Measurements from ENCODE around the gene ATP6AP1. TPM values are rescaled to one million over a fixed set of nuclear protein-coding genes. Genes with fewer than 3 reads are reported as not detected.

ATP6AP1 gene
- total RNA-seq, 1 experiment from 2014 or later = 48.9 TPM

DNA sequence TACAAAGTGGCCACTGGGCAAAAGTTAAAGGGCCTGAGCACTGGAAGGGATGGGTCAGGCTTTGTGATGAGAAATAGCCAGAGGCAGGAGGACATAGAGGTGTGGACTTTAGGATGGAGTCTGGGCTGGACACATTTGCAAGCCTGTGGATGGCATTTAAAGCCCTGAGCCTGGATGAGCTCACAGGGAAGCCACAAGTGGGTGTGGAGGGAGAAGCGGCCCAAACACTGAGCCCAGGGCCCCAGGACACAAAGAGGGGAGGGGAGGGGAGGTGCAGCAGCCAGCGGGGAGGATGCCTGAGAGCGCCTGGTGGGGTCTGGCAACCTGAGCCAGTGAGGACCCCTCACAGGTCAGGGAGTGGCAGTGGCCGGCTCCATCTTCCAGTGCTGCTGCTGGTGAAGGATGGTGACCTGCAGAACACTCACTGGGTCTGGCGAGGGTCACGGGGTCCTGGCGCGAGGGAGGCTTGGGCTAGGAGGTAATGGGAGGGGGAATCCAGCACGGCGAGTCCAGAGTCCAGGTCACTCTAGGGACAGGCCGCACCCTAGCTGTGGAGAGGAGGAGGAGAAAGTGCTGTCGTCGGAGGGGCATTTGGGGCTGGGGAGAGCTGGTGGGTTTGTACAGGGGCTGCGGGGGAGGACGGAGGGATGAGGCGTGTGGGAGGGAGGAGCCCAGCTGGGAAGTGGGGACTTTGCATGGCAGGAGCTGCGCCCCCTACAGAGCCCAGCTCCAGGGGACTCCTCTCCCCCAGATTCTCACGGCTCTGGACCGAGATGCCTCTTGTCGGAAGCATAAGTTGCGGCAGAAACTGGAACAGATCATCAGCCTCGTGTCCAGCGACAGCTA is 43.6 kb downstream of the ATP6AP1 start:
- no peak for DNase-seq (ENCODE audit: low read depth)

DNA sequence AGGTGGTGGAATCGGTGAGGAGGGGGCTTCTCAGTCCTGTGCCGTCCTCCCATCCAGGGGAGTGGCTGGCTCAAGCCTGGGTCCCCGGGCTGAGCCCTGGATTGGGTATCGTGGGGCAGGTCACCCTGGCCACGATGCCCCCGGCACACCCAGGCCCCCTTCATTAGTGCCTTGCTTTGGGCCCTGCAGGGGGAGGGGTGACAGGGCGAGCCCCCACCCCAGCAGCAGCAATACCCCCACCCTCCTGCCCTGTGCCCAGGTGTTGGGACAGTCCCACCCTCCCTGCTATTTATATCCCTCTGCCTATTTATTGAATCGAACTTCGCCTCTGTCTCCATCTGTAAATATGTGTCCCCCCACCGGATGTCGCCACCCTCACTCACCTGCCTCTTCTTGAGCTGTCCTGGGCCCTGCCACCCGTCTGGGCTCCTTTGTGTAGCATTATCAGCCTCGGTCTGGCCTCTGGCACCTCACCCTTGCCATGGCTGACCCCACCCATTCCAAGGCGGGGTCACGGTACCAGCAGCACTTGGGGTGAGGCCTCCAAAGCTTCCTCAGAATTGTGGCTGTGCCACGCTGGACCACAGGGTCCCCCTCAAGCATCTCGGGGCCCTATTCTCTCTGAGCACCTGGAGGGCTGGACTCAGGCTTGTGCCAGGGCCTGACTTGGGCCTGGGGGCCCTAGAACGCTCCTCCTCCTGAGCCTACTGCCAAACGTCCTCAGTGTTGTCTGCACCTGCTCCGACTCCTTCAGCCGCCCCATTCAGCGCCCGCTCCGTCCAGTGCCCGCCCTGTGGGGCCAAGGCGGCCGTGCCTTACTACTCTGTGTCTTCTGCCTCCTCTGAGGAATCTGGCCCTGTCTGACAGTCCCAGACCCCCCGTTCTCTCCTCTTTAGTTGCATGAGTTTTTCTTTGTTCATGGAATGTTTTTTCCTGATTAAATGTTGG is 44.5 kb downstream of the ATP6AP1 start:
- no peak for DNase-seq (ENCODE audit: low read depth)

DNA sequence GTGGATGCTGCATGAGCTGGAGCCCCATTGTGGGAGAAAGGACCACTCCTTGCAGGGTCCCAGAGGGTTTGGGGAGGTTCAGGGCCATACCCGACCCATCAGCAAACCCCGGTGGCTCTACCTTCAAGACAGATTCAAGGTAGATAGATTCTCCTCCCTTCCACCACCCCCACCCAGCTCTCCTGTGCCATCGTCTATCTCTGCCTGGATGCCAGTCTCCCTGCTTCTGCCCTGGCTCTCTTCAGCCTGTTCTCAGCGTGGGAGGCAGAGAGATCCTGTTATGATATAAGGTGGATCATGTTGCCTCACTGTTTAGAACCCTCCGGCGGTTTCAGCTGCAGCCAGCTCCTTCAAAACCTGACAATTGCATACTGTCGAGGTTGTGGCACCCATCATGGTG is 45.2 kb downstream of the ATP6AP1 start:
- no peak for DNase-seq (ENCODE audit: low read depth)

DNA sequence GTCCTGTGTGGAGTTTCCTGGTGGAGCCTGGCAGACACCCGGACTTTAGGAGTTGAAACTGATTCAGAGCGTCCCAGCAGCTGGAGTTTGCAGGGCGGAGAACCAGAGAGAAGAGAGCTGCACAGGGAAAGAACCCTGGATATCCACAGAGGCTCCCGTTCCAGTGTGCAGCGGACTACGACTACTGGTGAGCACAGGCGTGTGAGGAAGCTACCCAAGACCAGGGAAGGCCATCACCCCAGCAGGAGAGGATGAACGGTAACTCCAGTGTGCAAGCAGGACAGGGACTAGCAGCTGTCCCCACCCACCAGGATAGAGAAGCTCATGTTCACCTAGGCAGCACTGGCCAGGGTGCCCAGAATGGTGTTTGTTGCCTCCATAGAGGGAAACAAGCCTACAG is 48.3 kb downstream of the ATP6AP1 start:
- DNase-seq (ENCODE audit: low read depth) = no peak

DNA sequence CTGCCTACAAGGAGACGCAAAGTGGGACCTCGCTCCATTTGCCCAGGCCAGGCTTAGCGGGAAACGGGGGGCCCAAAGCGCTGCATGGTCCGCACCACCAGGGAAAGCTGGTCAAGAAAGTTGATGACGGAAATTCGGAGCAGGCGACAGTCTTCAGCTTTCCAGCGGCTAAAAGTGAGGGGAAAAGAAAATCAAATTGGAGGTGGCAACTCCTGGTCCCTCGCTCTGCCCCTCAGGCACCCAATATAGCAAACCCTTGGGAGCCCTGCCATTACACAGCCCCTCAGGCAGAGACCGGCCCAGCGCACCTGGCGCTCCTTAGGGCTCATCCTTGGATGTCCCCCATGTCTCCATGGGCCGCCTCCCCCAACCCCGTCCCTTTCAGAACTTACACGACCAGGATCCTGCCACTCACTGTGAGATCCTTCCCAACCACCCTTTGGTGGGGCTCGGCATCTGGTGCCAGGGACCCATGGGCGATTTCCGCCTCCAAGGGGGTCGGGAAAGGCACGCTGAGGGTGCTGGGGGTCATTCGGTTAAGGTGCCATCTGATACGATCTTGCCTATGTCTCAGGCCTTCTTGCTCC is 49.5 kb downstream of the ATP6AP1 start:
- no peak for DNase-seq (ENCODE audit: low read depth)

DNA sequence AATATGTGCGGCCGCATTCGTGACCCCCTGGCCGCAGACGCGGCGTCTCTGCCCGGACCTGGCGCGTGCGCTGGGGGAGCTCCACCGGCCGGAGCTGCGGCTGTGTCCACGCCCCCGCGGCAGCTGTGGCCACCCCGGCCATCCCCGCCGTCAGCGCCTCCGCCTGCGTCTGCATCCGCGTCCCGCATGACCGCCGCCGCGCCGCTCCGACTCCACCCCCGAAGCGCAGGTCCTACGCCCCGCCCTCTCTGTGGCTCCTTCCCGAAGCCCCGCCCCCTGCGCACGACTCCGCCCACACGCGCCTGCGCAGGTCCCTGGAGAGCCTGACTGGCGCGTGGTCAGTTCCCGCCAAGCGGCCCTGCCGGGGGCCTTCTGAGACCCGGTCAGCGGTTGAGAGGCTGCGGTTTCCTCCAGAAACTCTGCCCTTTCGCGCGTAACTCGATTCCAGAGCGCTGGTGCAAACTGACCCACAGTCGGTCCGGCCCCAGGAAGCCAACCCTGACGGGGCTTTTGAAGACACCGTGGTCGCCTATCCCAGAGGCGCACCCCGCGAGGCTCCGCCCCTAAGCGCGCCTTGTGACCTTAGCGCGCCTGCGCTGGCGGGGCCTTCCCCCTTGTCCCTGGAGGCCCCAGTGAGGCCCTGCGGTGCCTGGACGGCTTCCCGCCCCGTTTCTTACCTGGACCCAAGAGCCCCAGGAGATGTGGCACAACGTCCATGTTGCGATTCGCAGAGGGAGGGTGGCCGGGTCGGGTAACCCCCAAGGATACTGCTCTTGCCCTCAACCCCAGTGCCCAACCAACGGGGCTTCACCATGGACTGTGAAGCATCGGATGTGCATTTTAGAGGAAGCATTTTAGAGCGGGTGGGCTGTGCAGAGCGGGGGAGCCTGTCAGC is 50.5 kb downstream of the ATP6AP1 start, which contains the start of gene LAGE3:
Gene LAGE3 (minus strand): TSS at position 554 of the 895 bp plus-strand sequence. CDS start 366 bp downstream, at position 188.
- peak; percentile 82 for DNase-seq (ENCODE audit: low read depth)

DNA sequence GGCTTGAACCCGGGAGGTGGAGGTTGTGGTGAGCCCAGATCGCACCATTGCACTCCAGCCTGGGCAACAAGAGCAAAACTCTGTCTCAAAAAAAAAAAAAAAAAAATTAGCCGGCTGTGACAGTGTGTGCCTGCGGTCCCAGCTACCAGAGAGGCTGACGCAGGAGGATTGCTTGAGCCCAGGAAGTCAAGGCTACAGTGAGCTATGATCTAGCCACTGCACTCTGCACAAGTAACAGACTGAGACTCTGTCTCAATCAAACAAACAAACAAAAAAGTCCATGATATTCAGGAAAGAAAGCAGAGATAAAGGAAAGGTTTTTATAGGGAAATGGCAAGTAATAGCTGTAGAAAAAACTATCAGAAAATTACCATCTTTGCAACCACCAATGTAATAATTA is 52.7 kb downstream of the ATP6AP1 start:
- DNase-seq (ENCODE audit: low read depth) = no peak

DNA sequence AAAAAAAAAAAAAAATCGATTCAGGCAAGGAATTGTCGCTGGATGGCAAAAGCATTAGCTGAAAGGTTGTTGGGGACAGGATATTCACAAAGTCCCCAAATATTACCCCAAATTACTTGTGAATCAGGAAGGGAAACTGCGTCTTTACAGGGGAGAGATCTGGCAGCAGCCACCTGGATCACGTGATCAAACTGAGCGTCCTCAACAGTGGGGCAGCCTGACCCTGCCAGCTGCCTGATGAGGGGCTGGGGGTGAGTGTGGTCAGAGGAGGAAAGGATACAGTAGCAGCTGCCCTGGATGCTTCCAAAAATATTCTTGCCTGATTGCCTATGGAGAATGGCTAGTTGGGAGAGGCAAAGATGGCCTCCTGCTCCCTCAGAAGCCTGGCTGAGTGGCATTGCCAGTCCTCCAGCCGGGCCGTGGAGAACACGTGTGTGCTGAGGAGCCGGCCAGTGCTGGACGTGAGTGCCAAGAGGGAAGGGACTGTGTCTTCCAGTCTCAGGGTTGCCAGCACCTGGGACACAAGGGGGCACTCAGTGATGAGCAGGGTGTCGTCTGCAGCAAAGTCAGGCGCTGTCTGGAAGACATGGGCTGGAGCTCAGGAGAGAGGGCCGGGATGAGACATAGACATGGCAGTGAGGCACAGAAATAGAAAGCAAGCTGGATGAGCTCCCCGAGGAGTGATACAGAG is 53.6 kb downstream of the ATP6AP1 start:
- no peak for DNase-seq (ENCODE audit: low read depth)

DNA sequence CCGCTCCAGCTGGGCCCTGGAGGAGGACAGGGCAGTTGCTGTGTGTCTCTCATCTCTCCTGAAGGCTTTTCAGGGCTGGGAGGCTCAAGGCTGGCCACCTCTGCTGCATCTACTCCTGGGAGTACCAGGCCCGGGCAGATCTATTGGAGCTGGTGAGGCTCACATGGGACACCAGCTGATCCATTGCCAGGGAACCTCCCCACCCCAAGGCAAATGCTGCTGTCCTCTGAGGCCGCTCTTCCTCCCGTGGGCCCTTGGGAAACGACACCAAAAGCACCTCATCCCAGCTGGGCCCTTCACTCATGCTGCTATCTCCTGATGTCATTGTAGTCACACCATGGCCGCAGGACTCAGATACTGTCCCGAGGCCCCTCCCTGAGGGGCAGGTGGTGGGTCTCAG is 54.3 kb downstream of the ATP6AP1 start:
- no peak for DNase-seq (ENCODE audit: low read depth)

DNA sequence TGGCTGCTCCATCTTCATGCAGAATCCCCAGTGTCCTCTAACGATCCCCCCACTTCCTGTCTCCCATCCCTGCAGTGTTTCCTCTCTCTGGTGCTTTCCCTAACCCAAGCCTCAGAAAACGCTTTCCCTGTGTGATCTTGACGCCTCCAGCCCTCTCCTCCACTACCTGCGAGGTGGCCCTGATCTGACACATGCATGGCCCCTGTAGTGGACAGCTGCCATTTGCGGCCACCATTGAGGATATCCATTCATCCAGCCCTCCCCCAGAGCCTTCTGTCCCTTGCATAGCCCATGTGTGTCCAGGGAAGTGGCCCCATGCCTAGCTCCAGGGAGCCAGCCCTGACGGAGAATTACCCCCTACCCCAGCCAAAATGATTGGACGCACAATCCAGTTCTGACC is 54.8 kb downstream of the ATP6AP1 start:
- DNase-seq (ENCODE audit: low read depth) = no peak

DNA sequence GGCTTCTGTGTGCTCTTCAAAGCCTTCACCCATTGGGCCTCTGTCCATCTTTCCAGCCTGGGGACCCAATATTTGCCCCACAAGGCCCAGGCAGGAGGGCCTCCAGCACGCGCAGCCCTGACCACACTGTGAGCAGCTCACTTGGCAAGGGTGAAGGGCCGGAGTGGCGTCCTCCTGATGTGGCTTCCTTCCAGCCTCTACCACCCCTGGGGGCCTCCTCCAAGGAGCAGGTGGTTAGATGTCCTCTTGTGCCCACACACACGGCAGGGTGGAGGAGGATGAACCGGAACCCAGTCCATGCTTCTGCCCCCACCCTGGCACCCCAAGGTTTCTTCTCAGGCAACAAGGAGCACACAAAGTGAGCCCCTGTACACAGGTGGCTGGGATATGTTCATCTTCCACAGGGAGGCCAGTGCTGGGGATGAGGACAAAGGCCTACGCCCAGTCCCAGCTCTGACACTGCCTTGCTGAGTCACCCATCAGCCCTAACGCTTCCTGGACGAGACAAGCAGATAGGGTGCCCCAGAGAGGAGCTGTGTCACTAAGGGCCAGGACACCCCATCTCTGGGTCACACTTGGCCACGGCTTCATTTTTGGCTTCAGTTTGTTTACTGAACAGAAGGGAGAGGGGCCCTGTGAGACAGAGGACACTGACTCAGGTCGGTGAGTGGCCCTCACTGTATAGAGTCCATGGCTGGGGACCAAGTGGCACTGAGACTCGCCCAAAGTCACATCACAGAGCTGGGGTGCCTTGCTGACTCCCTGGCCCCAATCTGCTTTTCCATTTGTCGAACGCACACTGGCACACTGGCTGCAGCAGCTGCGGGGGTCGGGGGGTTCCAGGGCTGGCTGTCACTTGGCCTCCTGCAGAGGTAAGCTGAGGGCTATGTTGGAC is 56.0 kb downstream of the ATP6AP1 start:
- DNase-seq (ENCODE audit: low read depth) = no peak

DNA sequence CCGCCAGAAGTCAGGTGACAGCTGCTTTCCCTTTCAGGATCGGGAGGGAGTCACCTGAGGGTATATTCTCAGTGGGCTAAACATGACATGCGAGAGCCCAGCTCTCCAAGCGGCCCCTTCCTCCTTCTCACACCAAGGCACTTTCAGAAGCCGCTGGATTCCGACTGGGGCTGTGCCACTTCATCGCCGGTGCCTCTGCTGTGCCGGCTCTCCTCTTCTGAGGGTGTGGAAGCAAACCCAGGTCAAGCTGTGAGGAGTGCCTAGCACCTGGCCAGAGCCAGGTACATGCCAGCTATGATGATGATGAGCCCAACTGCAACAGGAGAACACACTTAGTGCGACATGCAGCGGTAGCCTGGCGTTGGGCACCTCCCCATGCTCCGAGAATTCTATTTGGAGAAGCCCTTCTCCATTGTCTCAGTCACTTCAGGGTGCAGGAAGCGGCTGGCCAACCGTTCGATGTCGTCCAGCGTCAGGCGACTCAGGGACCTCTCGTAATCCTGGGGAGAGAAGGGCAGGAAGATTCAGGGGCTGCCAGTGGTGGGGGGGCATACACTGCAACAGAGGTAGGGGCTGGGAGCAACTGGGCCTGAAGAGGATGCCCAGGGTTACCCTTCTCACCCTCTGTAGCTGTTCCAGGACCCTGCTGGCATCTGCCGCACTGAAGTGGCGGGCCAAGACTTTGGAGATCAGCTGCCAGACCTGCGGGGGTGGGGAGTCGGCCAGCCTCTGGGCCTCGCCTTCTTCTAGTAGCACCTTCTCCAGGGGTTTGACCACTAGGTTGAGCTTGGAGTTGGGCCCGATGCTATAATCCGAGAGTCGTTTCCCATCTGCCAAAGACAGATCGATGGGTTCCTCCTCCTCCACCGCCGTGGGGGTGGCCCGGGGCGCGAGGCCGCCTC is 56.9 kb downstream of the ATP6AP1 start:
- DNase-seq (ENCODE audit: low read depth) = no peak

DNA sequence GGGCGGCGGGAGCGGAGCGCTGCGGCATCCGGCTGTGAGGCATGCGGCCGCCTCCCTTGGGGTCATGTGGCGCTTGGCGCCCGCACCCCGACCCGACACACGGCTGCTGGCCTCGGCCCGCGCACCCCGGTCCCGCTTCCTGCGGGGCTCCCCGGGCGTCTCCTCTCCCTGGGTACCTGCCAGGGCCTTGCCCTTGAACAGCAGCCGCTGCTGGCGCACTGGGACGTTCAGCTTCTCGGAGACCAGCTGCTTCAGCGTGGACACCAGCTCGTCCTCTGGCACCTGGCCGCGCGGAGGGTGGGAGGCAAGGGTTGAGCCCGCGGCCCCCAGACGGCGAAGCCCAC is 57.5 kb downstream of the ATP6AP1 start:
- no peak for DNase-seq (ENCODE audit: low read depth)

Other genes starting within 250 kb of the ATP6AP1 start
- gene OPN1MW, start 246.1 kb upstream of the ATP6AP1 start, total RNA-seq (2014; rRNA removed) = not detected in 2 replicates
- gene OPN1MW2, start 208.9 kb upstream of the ATP6AP1 start, total RNA-seq (2014; rRNA removed) = not detected in 2 replicates
- not detected in 2 replicates for gene OPN1MW3, start 171.1 kb upstream of the ATP6AP1 start, total RNA-seq (2014; rRNA removed)
- gene TEX28, start 133.6 kb upstream of the ATP6AP1 start, total RNA-seq (2014; rRNA removed) = not detected in 2 replicates
- gene TKTL1, start 132.9 kb upstream of the ATP6AP1 start, total RNA-seq (2014; rRNA removed) = not detected in 2 replicates
- gene FLNA, start 54.0 kb upstream of the ATP6AP1 start, total RNA-seq (2014; rRNA removed) = 1,374 and 1,654 TPM in 2 replicates
- 67.0 and 77.3 TPM in 2 replicates for gene EMD, start 49.4 kb upstream of the ATP6AP1 start, total RNA-seq (2014; rRNA removed)
- 2,668 and 4,535 TPM in 2 replicates for gene RPL10, start 30.3 kb upstream of the ATP6AP1 start, total RNA-seq (2014; rRNA removed)
- gene DNASE1L1, start 19.4 kb upstream of the ATP6AP1 start, total RNA-seq (2014; rRNA removed) = 96.6 and 104 TPM in 2 replicates
- 28.2 and 159 TPM in 2 replicates for gene TAFAZZIN, start 17.1 kb upstream of the ATP6AP1 start, total RNA-seq (2014; rRNA removed)
- 190 and 218 TPM in 2 replicates for gene GDI1, start 8.5 kb downstream of the ATP6AP1 start, total RNA-seq (2014; rRNA removed)
- 68.0 and 95.9 TPM in 2 replicates for gene FAM50A, start 15.5 kb downstream of the ATP6AP1 start, total RNA-seq (2014; rRNA removed)
- gene PLXNA3, start 29.6 kb downstream of the ATP6AP1 start, total RNA-seq (2014; rRNA removed) = 7.5 and 9.6 TPM in 2 replicates
- gene LAGE3, start 50.6 kb downstream of the ATP6AP1 start, total RNA-seq (2014; rRNA removed) = 66.8 and 70.1 TPM in 2 replicates
- 43.6 and 48.3 TPM in 2 replicates for gene UBL4A, start 57.9 kb downstream of the ATP6AP1 start, total RNA-seq (2014; rRNA removed)
- gene SLC10A3, start 62.0 kb downstream of the ATP6AP1 start, total RNA-seq (2014; rRNA removed) = 48.8 and 57.7 TPM in 2 replicates
- gene FAM3A, start 87.6 kb downstream of the ATP6AP1 start, total RNA-seq (2014; rRNA removed) = 46.5 and 47.4 TPM in 2 replicates
- gene G6PD, start 118.2 kb downstream of the ATP6AP1 start, total RNA-seq (2014; rRNA removed) = 56.9 and 60.1 TPM in 2 replicates
- 21.5 and 22.4 TPM in 2 replicates for gene IKBKG, start 118.9 kb downstream of the ATP6AP1 start, total RNA-seq (2014; rRNA removed)
- not detected in 2 replicates for gene CTAG1A, start 156.5 kb downstream of the ATP6AP1 start, total RNA-seq (2014; rRNA removed)
- gene CTAG1B, start 190.6 kb downstream of the ATP6AP1 start, total RNA-seq (2014; rRNA removed) = not detected in 2 replicates
- gene CTAG2, start 224.9 kb downstream of the ATP6AP1 start, total RNA-seq (2014; rRNA removed) = not detected in 2 replicates

Data from LHCN-M2 (cell line).